GM12878 (cell line): ENCODE results near the gene ATF2. TPM values are rescaled to one million over a fixed set of nuclear protein-coding genes. Genes with fewer than 3 reads are reported as not detected.

ENCODE experiments used
- ATAC-seq: fragments of 200-7000 bp; cut with Tn5 transposase; 3 replicates; pipeline ENCODE4 v1.9.1; 2020; ENCODE audit warnings: mild to moderate bottlenecking, moderate library complexity
- BruUV-seq: library from RNA; stranded (reverse); fragments of 400-500 nt; replicated peaks from 2 replicates; lab custom pipeline; 2021; lab: Mats Ljungman, UMichigan
- CTCF ChIA-PET: fragments of 300-600 bp; sonication (Branson Sonifier 250); formaldehyde crosslinking; extraction: SDS; loops from one replicate; lab custom pipeline; 2021; ENCODE audit warnings: inconsistent platforms; lab: Yijun Ruan, JAX
- POLR2A ChIA-PET: fragments of 350-600 bp; formaldehyde crosslinking; extraction: SDS; loops from one replicate; lab custom pipeline; 2021; ENCODE audit warnings: inconsistent platforms; lab: Charles Lee
- RAD21 ChIA-PET: fragments of 300-600 bp; sonication (Branson Sonifier 250); formaldehyde crosslinking; loops from one replicate; lab custom pipeline; 2023; ENCODE audit warnings: antibody characterized with exemption; ENCODE audit not compliant: unreplicated experiment; lab: Charles Lee
- SMC1A ChIA-PET: fragments of 300-600 bp; sonication (Branson Sonifier 250); formaldehyde crosslinking; loops from one replicate; lab custom pipeline; 2023; ENCODE audit not compliant: unreplicated experiment, uncharacterized antibody; lab: Charles Lee
- DNase-seq: peaks from one replicate; pipeline ENCODE4 v3.0.0-alpha.2; 2011; ENCODE audit warnings: low read depth, low spot score
- FAIRE-seq: peaks from 3 replicates; lab custom pipeline; 2011; peaks lifted over from hg19 to GRCh38; lab: Jason Lieb, UNC
- H2AFZ ChIP-seq: 2 replicates; pipeline ENCODE4 v1.6.0; 2011; ENCODE audit warnings: low read depth, low read length, control low read depth; ENCODE audit not compliant: control insufficient read depth
- H3K27ac ChIP-seq: 2 replicates; pipeline ENCODE4 v1.5.1; 2011; ENCODE audit warnings: control low read depth; ENCODE audit not compliant: control insufficient read depth, insufficient read depth
- H3K27me3 ChIP-seq, 2 experiments: replicated peaks in 1 of 2; 2 replicates each; pipeline versions ENCODE4 v1.6.0 to v1.6.1; 2011; ENCODE audit warnings: low read length in 1 of 2; ENCODE audit not compliant: control insufficient read depth in 2 of 2, insufficient read depth in 2 of 2
- H3K36me3 ChIP-seq, 2 experiments: 2 replicates each; pipeline ENCODE4 v1.5.1; 2011; ENCODE audit warnings: low read length in 1 of 2; ENCODE audit not compliant: control insufficient read depth in 2 of 2, insufficient read depth in 2 of 2
- H3K4me1 ChIP-seq: 2 replicates; pipeline ENCODE4 v1.6.1; 2011; ENCODE audit warnings: mild to moderate bottlenecking, low read length, moderate library complexity, mixed read lengths; ENCODE audit not compliant: control insufficient read depth, insufficient read depth
- H3K4me2 ChIP-seq: 2 replicates; pipeline ENCODE4 v1.6.0; 2011; ENCODE audit warnings: control low read depth; ENCODE audit not compliant: control insufficient read depth, insufficient read depth
- H3K4me3 ChIP-seq: fragments of 200-600 bp; sonication (generic); 2 replicates; pipeline ENCODE4 v1.5.1; 2016
- H3K79me2 ChIP-seq: 2 replicates; pipeline ENCODE4 v1.6.0; 2011; ENCODE audit warnings: low read length; ENCODE audit not compliant: control insufficient read depth, insufficient read depth
- H3K9ac ChIP-seq: 2 replicates; pipeline ENCODE4 v1.8.0; 2011; ENCODE audit warnings: low read length, control low read depth, mixed read lengths; ENCODE audit not compliant: control insufficient read depth, insufficient read depth
- H3K9me3 ChIP-seq: replicated peaks from 3 replicates; pipeline ENCODE4 v1.5.1; 2011; ENCODE audit warnings: mild to moderate bottlenecking, low read length; ENCODE audit not compliant: control insufficient read depth, insufficient read depth
- H4K20me1 ChIP-seq: 2 replicates; pipeline ENCODE4 v1.6.0; 2011; ENCODE audit not compliant: control insufficient read depth, insufficient read depth
- ATF2 ChIP-seq: IDR thresholded peaks from 2 replicates; pipeline ENCODE4 v1.6.1; 2012; ENCODE audit warnings: low read length, inconsistent platforms
- CTCF ChIP-seq, 3 experiments: IDR thresholded peaks in 2 of 3; conservative IDR thresholded peaks in 1 of 3; 2 replicates each; pipeline ENCODE4 v1.5.1; 2011; ENCODE audit warnings: low read depth in 3 of 3, low read length in 3 of 3, mild to moderate bottlenecking in 3 of 3, control low read depth in 2 of 3, moderate library complexity in 2 of 3, inconsistent platforms in 1 of 3, mixed read lengths in 1 of 3; ENCODE audit not compliant: control insufficient read depth in 2 of 3, insufficient read depth in 1 of 3; ENCODE audit errors: extremely low read depth in 1 of 3
- E2F4 ChIP-seq: IDR thresholded peaks from 2 replicates; pipeline ENCODE4 v1.6.1; 2012; ENCODE audit warnings: low read depth, low read length, improper control_type of control experiment
- PAX8 ChIP-seq: fragments of 450-650 bp; IDR thresholded peaks from 2 replicates; pipeline ENCODE4 v1.6.1; 2017; ENCODE audit warnings: mild to moderate bottlenecking, moderate library complexity
- RAD51 ChIP-seq: fragments of 450-650 bp; IDR thresholded peaks from 2 replicates; pipeline ENCODE4 v1.6.1; 2016; ENCODE audit warnings: moderate library complexity, mild to moderate bottlenecking, inconsistent platforms
- in situ Hi-C: fragments of 300-500 bp; cut with MboI; formaldehyde crosslinking; loops from 9 replicates; pipeline ENCODE4 v1.14.3; 2018; ENCODE audit warnings: mixed read lengths
- intact Hi-C: fragments of 100-400 bp; cut with micrococcal nuclease; formaldehyde crosslinking; loops from one replicate; pipeline ENCODE4 v1.14.2; 2022; ENCODE audit not compliant: unreplicated experiment
- polyA plus RNA-seq, 11 experiments: library from polyadenylated mRNA; depleted of rRNA in 4 of 11; unstranded in 6 of 11; stranded (reverse) in 5 of 11; fragments of >200 nt; fragmentation: Nextera tagmentation in 4 of 11; fragmentation: Illumina TruSeq in 1 of 11; extraction: Ambion mirVana in 4 of 11; extraction: Trizol in 1 of 11; gene quantifications; 1 replicate in 1 of 11; 2 replicates in 10 of 11; pipeline versions ENCODE4 v1.2.1 to v1.2.3, GENCODE V29; 2011 to 2016; ENCODE audit warnings: inconsistent platforms in 2 of 11, missing spikeins in 2 of 11, low read depth in 1 of 11
- total RNA-seq, 4 experiments: library from RNA; depleted of rRNA in 3 of 4; stranded (reverse); fragments of >200 nt in 3 of 4; fragmentation: Illumina TruSeq in 1 of 4; extraction: Trizol in 1 of 4; gene quantifications; 2 replicates each; pipeline versions ENCODE4 v1.2.1 to v1.2.3, GENCODE V29; 2013 to 2021
- TF ChIP-seq, protein P1 (sequence below): fragments of 450-650 bp; IDR thresholded peaks from 2 replicates; pipeline ENCODE4 v1.6.1; 2018; ENCODE audit warnings: mild to moderate bottlenecking, low read depth, moderate library complexity; ENCODE audit not compliant: partially characterized antibody
- TF ChIP-seq, protein P2 (sequence below): fragments of 450-650 bp; formaldehyde crosslinking; IDR thresholded peaks from 2 replicates; pipeline ENCODE4 v1.5.0; 2022; ENCODE audit warnings: mild to moderate bottlenecking, missing genetic modification characterization
- TF ChIP-seq, protein P3 (sequence below): fragments of 450-650 bp; formaldehyde crosslinking; IDR thresholded peaks from 2 replicates; pipeline ENCODE4 v1.4.0; 2020; ENCODE audit warnings: mild to moderate bottlenecking, moderate library complexity

ATF2 gene
- total and polyA plus RNA-seq, 10 of the 15 experiments (the other 5 are each of a cell fraction or from before 2014, with no cell fraction given): 10.3 to 78.0 (median 36.0) TPM

GRCh38 chr2:175055993-175056392 is 112.0 kb downstream of the ATF2 start:
- H3K9ac ChIP-seq: no peak overlapping the region
- no peaks in the 10 kb centered on the region for H3K4me1 ChIP-seq
- H4K20me1 ChIP-seq: no peaks in the 10 kb centered on the region
- no peak overlapping the region for H3K27ac ChIP-seq
- DNase-seq: no peak
- POLR2A ChIA-PET: no interaction called here
- H3K36me3 ChIP-seq: no peaks in the 10 kb centered on the region
- H3K9me3 ChIP-seq: no peaks in the 10 kb centered on the region
- ATAC-seq: no peak
- intact Hi-C loops (no loop called here), in situ Hi-C loops (no loop called here)
- CTCF ChIA-PET: no interaction called here
- RAD21 ChIA-PET: no interaction called here
- no peak overlapping the region for H3K4me2 ChIP-seq
- H2AFZ ChIP-seq: no peak overlapping the region
- SMC1A ChIA-PET: no interaction called here
- no TSS peak for BruUV-seq
- H3K79me2 ChIP-seq: no peaks in the 10 kb centered on the region
- no peaks in the 10 kb centered on the region for H3K27me3 ChIP-seq
- no peak for FAIRE-seq
- no peak overlapping the region for H3K4me3 ChIP-seq
- TF ChIP-seq RAD51 (no peak), CTCF (IDR thresholded peaks at IDR 0.05 in 2 of 3, conservative IDR thresholded peaks at IDR 0.05 in 1 of 3; ENCODE audit: control insufficient read depth in 2 of 3, extremely low read depth in 1 of 3, insufficient read depth in 1 of 3, low read depth in 3 of 3, low read length in 3 of 3) (no peak), PAX8 (no peak), E2F4 (no peak), ATF2 (no peak)
- TF ChIP-seq, protein P1, sequence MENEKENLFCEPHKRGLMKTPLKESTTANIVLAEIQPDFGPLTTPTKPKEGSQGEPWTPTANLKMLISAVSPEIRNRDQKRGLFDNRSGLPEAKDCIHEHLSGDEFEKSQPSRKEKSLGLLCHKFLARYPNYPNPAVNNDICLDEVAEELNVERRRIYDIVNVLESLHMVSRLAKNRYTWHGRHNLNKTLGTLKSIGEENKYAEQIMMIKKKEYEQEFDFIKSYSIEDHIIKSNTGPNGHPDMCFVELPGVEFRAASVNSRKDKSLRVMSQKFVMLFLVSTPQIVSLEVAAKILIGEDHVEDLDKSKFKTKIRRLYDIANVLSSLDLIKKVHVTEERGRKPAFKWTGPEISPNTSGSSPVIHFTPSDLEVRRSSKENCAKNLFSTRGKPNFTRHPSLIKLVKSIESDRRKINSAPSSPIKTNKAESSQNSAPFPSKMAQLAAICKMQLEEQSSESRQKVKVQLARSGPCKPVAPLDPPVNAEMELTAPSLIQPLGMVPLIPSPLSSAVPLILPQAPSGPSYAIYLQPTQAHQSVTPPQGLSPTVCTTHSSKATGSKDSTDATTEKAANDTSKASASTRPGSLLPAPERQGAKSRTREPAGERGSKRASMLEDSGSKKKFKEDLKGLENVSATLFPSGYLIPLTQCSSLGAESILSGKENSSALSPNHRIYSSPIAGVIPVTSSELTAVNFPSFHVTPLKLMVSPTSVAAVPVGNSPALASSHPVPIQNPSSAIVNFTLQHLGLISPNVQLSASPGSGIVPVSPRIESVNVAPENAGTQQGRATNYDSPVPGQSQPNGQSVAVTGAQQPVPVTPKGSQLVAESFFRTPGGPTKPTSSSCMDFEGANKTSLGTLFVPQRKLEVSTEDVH: no peak
- TF ChIP-seq, protein P2, sequence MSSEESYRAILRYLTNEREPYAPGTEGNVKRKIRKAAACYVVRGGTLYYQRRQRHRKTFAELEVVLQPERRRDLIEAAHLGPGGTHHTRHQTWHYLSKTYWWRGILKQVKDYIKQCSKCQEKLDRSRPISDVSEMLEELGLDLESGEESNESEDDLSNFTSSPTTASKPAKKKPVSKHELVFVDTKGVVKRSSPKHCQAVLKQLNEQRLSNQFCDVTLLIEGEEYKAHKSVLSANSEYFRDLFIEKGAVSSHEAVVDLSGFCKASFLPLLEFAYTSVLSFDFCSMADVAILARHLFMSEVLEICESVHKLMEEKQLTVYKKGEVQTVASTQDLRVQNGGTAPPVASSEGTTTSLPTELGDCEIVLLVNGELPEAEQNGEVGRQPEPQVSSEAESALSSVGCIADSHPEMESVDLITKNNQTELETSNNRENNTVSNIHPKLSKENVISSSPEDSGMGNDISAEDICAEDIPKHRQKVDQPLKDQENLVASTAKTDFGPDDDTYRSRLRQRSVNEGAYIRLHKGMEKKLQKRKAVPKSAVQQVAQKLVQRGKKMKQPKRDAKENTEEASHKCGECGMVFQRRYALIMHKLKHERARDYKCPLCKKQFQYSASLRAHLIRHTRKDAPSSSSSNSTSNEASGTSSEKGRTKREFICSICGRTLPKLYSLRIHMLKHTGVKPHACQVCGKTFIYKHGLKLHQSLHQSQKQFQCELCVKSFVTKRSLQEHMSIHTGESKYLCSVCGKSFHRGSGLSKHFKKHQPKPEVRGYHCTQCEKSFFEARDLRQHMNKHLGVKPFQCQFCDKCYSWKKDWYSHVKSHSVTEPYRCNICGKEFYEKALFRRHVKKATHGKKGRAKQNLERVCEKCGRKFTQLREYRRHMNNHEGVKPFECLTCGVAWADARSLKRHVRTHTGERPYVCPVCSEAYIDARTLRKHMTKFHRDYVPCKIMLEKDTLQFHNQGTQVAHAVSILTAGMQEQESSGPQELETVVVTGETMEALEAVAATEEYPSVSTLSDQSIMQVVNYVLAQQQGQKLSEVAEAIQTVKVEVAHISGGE (CRISPR knock-in tag): no peak
- TF ChIP-seq, protein P3, sequence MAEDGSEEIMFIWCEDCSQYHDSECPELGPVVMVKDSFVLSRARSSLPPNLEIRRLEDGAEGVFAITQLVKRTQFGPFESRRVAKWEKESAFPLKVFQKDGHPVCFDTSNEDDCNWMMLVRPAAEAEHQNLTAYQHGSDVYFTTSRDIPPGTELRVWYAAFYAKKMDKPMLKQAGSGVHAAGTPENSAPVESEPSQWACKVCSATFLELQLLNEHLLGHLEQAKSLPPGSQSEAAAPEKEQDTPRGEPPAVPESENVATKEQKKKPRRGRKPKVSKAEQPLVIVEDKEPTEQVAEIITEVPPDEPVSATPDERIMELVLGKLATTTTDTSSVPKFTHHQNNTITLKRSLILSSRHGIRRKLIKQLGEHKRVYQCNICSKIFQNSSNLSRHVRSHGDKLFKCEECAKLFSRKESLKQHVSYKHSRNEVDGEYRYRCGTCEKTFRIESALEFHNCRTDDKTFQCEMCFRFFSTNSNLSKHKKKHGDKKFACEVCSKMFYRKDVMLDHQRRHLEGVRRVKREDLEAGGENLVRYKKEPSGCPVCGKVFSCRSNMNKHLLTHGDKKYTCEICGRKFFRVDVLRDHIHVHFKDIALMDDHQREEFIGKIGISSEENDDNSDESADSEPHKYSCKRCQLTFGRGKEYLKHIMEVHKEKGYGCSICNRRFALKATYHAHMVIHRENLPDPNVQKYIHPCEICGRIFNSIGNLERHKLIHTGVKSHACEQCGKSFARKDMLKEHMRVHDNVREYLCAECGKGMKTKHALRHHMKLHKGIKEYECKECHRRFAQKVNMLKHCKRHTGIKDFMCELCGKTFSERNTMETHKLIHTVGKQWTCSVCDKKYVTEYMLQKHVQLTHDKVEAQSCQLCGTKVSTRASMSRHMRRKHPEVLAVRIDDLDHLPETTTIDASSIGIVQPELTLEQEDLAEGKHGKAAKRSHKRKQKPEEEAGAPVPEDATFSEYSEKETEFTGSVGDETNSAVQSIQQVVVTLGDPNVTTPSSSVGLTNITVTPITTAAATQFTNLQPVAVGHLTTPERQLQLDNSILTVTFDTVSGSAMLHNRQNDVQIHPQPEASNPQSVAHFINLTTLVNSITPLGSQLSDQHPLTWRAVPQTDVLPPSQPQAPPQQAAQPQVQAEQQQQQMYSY (CRISPR knock-in tag): no peak
